Fibroblast of mammary gland (primary cell): ENCODE data around the gene ZNF835.

Source experiments
- DNase-seq: peaks from one replicate; pipeline ENCODE4 v3.0.0-alpha.2; 2010; ENCODE audit warnings: low read depth
- H3K4me3 ChIP-seq: 2 replicates; pipeline ENCODE4 v1.5.1; 2011; ENCODE audit warnings: low read depth, mild to moderate bottlenecking, low read length, moderate library complexity; ENCODE audit not compliant: control insufficient read depth
- TF ChIP-seq, protein P1 (sequence below): conservative IDR thresholded peaks from 2 replicates; pipeline ENCODE4 v1.5.1; 2011; ENCODE audit warnings: low read depth, low read length, inconsistent platforms; ENCODE audit not compliant: control insufficient read depth, insufficient read depth

The ZNF835 gene

DNA sequence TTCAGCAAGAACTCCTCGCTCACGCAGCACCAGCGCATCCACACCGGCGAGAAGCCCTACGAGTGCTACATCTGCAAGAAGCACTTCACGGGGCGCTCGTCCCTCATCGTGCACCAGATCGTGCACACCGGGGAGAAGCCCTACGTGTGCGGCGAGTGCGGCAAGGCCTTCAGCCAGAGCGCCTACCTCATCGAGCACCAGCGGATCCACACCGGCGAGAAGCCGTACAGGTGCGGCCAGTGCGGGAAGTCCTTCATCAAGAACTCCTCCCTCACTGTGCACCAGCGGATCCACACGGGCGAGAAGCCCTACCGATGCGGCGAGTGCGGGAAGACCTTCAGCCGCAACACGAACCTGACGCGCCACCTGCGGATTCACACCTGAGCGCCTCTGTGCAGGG is 49.2 kb downstream of the ZNF835 start:
- no peak overlapping the region for H3K4me3 ChIP-seq

DNA sequence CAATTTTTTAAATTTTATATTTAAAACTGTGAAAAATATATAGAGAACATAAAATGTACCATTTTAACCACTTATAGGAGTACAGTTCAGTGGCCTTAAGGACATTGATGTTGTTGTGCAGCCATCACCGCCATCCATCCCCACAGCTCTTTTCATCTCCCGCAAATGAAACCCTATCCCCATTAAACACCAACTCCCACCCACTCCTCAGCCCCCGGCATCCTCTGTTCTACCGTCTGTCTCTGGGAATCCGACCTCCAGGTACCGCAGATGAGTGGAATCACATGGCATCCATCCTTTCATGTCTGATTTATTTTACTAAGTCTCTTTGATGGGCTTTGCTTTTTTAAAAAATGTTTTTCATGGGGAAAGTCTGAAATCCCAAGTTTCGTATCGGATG is 52.4 kb downstream of the ZNF835 start:
- no peak overlapping the region for H3K4me3 ChIP-seq
- TF ChIP-seq, protein P1, sequence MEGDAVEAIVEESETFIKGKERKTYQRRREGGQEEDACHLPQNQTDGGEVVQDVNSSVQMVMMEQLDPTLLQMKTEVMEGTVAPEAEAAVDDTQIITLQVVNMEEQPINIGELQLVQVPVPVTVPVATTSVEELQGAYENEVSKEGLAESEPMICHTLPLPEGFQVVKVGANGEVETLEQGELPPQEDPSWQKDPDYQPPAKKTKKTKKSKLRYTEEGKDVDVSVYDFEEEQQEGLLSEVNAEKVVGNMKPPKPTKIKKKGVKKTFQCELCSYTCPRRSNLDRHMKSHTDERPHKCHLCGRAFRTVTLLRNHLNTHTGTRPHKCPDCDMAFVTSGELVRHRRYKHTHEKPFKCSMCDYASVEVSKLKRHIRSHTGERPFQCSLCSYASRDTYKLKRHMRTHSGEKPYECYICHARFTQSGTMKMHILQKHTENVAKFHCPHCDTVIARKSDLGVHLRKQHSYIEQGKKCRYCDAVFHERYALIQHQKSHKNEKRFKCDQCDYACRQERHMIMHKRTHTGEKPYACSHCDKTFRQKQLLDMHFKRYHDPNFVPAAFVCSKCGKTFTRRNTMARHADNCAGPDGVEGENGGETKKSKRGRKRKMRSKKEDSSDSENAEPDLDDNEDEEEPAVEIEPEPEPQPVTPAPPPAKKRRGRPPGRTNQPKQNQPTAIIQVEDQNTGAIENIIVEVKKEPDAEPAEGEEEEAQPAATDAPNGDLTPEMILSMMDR = no peak
- DNase-seq = no peak

More for the DNA sequence above, 49.2 kb downstream of the ZNF835 start:
- TF ChIP-seq, protein P1 = no peak
- DNase-seq = no peak

DNA sequence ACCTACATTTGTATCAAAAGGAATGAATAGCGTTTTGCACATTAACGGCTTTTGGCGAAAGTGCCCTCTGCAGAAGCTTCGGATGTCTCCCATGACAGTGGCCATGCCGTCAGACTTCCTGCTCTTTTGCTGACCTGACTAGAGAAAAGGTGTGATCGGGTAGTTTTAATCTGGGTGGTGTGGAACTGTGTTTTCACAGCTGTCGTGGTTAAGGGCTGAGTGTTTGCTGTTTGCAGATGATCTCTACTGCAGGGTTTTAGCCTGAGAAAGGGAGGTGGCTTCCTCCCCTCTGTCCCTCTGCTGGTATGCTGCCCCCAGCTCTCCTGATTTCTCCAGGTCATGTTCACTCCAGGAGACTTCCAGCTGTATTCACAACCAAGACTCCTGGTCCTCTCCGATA is 54.0 kb downstream of the ZNF835 start:
- H3K4me3 ChIP-seq = no peak overlapping the region
- TF ChIP-seq, protein P1 = no peak
- DNase-seq = no peak

DNA sequence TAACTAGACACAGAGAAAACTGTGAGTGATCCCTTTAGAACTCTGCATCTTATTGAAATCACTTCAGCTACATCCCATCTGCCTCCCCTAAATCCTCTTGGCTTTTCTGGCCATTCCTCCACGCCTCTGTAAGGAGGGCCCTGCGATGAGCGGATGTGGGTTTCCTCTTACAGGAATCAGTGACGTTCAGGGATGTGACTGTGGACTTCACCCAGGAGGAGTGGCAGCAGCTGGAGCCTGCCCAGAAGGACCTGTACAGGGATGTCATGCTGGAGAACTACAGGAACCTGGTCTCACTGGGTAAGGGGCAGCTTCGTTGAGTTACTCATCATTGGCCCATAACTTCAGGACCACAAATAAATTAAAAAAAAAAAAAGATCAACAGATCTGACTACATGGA is 57.9 kb downstream of the ZNF835 start:
- TF ChIP-seq, protein P1 = no peak
- H3K4me3 ChIP-seq = no peak overlapping the region
- DNase-seq = no peak

DNA sequence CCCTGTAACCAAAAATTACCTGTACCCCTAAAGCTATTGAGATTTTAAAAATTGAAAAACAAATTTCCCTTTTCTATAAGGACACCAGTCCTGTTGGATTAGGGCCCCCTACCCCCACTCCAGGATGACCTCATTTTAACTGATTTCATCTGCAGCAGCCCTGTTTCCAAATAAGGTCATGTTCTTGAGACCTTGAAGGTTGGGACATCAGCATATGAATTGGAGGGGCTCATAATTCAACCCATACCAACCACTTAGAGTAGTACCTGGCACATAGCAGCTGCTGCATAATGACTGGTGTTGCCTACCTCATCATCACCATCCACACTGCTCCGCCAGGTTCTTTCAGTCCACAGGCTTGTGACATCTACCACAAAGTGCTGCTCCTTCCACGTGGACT is 58.8 kb downstream of the ZNF835 start:
- DNase-seq = no peak
- no peak overlapping the region for H3K4me3 ChIP-seq
- TF ChIP-seq, protein P1 = no peak
